Frontal cortex (tissue), 4 donors: ENCODE data around the gene ASAP3. TPM values are rescaled to one million over a fixed set of nuclear protein-coding genes. Genes with fewer than 3 reads are reported as not detected.

Experiments
- DNase-seq, 2 donors: peaks; one replicate each; pipeline ENCODE4 v3.0.0; 2012; ENCODE audit warnings: low spot score in 2 of 2
- FAIRE-seq: peaks from 2 replicates; lab custom pipeline; 2012; peaks lifted over from hg19 to GRCh38; lab: Jason Lieb, UNC
- total RNA-seq: library from RNA; depleted of rRNA; stranded (reverse); fragments of >200 nt; gene quantifications from one replicate; pipeline ENCODE4 v1.2.3, GENCODE V29; 2014
- donor health status: control.
- donor health status: control.
- donor health status: control.

Gene ASAP3
- total RNA-seq, 1 donor from 2014 or later: 7.7 TPM

- FAIRE-seq: no peak
- no peak for DNase-seq
Measured at GRCh38 chr1:23428136-23428905, 55.7 kb downstream of the ASAP3 start.

GRCh38 chr1:23427550-23427949, 56.4 kb downstream of the ASAP3 start:
- FAIRE-seq (no peak), DNase-seq (no peak)

GRCh38 chr1:23426828-23427227, 57.2 kb downstream of the ASAP3 start:
- DNase-seq (no peak), FAIRE-seq (no peak)

- FAIRE-seq: no peak
- no peak for DNase-seq
Measured at GRCh38 chr1:23425193-23425494, 58.8 kb downstream of the ASAP3 start.

- DNase-seq (peak; percentile 52 to 70), FAIRE-seq (no peak)
Measured at GRCh38 chr1:23424293-23425192, 59.4 kb downstream of the ASAP3 start, which contains the start of gene TCEA3. TCEA3 (minus strand) TSS chr1:23424748; CDS start chr1:23424633, 115 bp downstream.

GRCh38 chr1:23423415-23424292, 60.3 kb downstream of the ASAP3 start:
- DNase-seq (peak in 1 of 2 donors; percentile 38), FAIRE-seq (no peak)

- no peak for DNase-seq
Measured at GRCh38 chr1:23422941-23423340, 61.0 kb downstream of the ASAP3 start.

GRCh38 chr1:23422241-23422877, 61.6 kb downstream of the ASAP3 start:
- DNase-seq (peak in 1 of 2 donors; percentile 39), FAIRE-seq (no peak)

More at GRCh38 chr1:23422941-23423340, 61.0 kb downstream of the ASAP3 start:
- FAIRE-seq: no peak

GRCh38 chr1:23421753-23422240, 62.2 kb downstream of the ASAP3 start:
- FAIRE-seq (no peak), DNase-seq (peak; percentile 44 to 47)

- DNase-seq (no peak), FAIRE-seq (no peak)
Measured at GRCh38 chr1:23421343-23421742, 62.6 kb downstream of the ASAP3 start.

- DNase-seq (no peak), FAIRE-seq (no peak)
Measured at GRCh38 chr1:23420778-23421177, 63.2 kb downstream of the ASAP3 start.

GRCh38 chr1:23419180-23419579, 64.8 kb downstream of the ASAP3 start:
- no peak for DNase-seq
- FAIRE-seq: no peak

- FAIRE-seq (no peak), DNase-seq (no peak)
Measured at GRCh38 chr1:23417570-23417969, 66.4 kb downstream of the ASAP3 start.

- DNase-seq (no peak), FAIRE-seq (no peak)
Measured at GRCh38 chr1:23416964-23417363, 67.0 kb downstream of the ASAP3 start.

GRCh38 chr1:23408797-23409290, 75.1 kb downstream of the ASAP3 start:
- no peak for FAIRE-seq

GRCh38 chr1:23407016-23407630, 76.9 kb downstream of the ASAP3 start:
- FAIRE-seq (no peak), DNase-seq (no peak)

More at GRCh38 chr1:23408797-23409290, 75.1 kb downstream of the ASAP3 start:
- no peak for DNase-seq

GRCh38 chr1:23405946-23406345, 78.0 kb downstream of the ASAP3 start:
- DNase-seq: no peak
- no peak for FAIRE-seq

GRCh38 chr1:23403735-23404486, 80.1 kb downstream of the ASAP3 start:
- FAIRE-seq: no peak
- peak; percentile 44 to 76 for DNase-seq
